Activated T-cell treated with anti-CD3 and anti-CD28 coated beads for 1 hour (primary cell): ENCODE results near the gene PSPN.

Experiments used
- DNase-seq: peaks from one replicate; pipeline ENCODE4 v3.0.0-alpha.2; 2020; ENCODE audit warnings: low read depth

The PSPN gene, protein sequence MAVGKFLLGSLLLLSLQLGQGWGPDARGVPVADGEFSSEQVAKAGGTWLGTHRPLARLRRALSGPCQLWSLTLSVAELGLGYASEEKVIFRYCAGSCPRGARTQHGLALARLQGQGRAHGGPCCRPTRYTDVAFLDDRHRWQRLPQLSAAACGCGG

DNA sequence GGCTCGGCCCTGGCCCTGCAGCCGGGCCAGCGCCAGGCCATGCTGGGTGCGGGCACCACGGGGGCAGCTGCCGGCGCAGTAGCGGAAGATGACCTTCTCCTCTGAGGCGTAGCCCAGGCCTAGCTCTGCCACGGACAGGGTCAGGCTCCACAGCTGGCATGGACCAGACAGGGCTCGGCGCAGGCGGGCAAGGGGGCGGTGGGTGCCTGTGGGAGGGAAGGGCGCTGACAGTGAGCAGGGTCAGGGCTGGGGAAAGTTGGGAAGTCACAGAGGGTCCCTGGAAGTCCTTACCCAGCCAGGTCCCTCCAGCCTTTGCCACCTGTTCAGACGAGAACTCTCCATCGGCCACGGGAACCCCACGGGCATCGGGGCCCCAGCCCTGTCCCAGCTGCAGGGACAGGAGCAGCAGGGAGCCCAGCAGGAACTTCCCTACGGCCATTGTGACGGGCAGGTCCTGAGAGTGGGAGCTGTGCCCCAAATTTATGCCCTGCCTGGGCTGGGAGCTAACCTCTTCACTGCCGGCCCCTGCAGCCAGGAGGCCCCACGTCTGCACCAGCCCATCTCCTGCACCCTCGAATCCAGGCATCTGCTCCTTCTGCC lies at the start of gene PSPN:
Gene PSPN (minus strand): TSS at position 523 of the 600 bp plus-strand sequence. CDS start 84 bp downstream, at position 439.
- DNase-seq, result no peak

DNA sequence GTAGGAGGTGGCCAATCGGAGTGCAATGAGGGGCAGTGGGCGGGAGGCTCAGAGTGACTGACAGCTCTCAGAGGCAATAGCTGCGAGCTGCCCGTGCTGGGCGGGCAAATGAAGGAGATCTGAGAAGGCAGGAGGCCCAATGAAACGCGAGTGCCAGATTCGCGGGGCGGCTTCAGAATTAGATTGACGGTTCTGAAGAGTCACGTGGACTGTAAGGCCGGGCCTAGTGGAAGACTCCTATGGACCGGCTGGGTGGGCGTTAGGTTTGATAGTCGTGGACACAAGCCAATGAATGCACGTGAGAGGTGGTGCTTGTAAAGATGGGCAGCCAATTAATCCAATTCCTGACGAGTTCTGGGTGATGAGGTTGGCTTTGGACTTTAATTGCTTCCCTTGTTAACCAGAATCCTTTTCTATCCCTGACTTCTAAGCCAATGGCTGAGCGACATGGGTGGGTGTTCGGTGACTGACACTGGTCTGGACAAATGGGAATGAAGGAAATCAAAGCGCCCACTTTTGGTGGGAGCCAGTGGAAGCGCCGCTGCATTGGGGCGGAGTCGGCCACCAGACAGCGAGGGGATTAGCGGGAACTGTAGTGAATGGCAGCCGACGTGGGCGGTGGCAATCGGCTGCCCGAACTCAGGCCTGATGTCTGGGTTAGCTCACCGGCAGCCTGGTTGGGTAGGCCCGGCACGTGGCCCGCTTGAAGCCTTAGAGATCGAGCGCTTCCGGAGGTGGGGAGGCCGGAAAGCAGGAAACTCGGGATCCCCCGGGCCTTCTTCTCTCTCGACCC lies 49.4 kb upstream of the PSPN start:
- peak; percentile 96 for DNase-seq

DNA sequence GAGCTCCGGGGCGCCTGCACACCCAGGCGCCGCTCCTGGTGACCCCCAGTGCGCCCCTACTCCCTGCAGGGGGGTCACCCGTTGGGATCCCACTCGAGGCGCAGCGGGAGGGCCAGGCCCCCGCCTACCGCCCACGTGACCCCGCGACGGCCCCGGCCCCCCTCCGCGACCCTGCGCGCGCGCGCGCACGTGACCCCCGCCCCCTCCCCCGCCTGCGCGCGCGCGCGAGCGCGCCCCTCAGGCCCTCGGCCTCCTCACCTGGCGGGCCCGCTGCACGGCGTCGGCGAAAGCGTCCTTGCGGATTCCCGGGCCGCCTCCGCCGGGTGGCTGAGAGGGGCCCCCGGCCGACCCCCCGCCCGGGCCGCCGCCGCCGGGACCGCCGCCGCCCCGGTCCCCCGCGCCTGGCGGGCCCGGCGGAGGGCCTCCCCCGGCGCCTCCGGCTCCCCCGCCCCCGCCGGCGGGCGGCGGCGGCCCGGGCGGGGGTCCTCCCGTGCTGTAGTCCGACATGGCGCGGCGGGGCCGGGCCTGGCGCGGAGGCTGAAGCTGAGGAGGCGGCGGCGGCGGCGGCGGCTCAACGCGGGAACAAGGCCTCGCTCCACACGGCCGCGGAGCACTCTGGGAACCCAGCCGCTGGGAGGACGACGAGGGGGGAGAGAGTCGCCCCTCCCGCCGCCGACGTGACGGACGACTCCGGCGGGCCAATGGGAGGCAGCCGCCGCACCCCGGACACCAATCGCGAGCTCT lies 48.6 kb upstream of the PSPN start, which contains the start of gene KHSRP:
Gene KHSRP (minus strand): TSS at position 617 of the 744 bp plus-strand sequence. CDS start 110 bp downstream, at position 507.
- DNase-seq, result no peak

DNA sequence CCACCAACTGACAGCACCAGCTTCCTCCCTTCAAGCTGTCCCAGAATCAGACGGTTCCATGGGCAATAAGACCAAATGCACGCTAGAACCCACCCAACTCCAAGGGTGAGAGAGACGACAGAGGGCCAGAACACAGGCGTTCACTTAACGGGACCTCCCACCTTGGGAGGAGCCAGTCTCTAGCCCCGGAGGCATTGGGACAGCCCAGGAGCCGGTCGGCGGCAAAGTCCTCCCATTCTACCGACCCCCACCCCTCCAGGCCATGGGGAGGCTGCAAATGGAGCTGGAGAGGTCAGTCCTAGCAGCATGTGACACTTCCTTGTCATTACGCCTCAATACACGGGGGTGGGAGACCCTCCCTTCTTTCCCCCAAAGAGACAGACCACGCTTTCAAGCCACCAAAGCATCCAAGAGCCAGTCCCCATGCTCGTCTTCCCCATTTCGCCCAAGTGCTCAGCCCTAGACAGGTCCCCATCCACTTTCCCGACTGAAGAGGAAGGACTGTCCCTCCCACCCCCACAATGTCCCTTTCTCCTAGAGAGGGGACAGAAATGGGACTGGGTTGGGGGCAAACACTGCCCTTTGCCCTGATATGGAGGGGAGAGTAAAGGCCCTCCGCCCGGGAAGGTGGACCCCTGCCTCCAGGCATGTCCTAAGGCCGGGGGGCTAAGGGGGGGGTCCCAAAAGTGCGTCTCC lies 47.9 kb upstream of the PSPN start:
- no peak for DNase-seq

DNA sequence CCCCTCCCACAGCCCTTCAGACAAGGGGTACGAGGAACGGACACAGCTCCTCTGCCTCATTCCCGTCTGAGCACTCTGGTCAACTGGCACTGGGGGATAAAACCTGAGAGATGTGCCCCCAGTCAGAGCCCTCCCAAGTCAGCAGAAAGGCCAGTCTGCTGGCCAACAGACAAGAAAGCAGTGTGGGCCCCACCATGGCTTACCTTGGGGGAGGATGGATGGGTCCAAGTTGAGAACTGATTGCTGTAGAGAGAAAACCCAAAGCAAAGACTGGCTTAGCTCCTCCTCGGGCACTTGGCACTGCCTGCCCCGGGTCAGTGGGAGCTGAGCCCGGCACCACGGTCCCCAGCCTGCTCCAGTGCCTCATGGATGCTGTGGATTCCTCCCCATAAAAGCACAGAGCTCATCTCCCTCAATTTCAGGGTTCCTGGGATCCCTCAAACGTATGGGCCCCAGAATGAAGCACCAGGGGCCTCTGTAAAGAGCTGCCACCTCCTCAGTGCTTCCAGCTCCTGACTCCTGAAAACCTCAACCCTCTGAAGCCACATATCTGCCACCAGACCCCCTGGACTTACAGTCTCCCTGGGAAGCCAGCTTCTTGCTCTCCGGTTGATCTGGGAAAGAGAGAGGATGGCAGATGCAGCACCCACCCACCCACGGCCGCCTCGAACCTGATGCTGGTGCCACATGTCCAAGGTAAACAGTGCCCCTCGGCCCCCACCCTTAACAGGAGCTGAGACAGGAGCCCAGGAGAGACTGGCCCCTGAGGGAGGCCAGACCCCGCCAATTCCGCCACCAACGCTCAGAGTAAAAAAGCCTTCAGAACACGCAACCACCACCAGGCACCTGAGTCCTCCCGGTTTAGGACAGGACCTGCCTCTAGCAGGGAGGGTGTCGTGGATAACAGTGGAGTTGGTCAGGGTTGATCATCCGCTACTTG lies 45.6 kb upstream of the PSPN start:
- no peak for DNase-seq

DNA sequence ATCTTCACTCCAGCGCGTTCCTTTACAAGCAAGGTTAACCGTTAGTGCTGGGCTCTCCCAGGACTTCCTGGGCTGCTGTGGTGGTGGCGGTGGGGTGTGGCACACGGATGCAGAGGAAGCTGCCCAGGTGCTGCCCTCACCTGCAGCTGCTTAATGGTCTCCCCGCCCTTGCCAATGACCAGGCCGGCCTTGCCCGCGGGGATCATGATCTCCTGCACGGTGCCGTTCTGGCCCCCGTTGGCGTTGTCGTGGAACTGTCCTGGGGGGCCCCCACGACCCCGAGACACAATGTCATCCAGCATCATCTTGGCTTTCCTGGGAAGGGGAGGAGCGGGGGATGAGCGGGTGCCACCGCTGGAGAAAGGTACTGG lies 42.8 kb upstream of the PSPN start:
- no peak for DNase-seq

DNA sequence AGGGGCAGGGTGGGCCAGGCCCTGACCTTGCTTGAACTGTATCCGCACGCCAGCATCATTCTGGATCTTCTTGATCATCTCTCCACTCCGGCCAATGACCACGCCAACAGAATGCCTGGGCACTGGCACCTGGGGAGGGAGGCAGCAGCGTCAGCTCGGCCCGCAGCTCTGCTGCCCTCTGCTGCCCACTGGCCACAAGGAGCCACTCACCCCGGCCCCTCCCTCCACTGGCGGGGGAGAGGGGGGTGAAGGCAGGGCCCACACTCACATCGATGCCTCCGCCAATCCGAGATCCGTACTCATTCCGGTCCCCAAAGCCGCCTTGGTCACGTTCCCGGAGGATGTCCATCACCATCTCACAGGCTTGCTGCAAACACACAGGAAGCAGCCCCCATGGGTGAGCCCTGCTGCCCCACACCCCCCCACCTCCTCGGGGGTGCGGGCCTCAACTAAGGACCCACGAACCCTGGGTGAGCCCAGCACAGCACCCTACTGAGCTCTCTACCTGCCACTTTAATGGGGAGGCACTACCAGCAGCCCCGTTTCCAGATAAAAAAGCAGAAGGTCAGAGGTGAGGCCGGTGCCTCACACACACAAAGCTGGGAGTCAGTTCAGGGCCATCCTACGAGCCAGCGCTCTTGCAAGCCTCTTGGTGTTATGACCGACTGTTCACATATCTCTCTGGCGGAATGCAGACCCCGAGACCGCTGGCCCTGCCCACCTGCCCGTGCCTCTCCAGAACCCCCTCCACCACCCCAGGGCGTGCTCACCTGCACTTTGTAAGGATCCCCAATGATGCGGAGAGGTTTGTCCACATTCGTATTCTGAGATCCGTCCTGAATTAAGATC lies 42.2 kb upstream of the PSPN start:
- no peak for DNase-seq

DNA sequence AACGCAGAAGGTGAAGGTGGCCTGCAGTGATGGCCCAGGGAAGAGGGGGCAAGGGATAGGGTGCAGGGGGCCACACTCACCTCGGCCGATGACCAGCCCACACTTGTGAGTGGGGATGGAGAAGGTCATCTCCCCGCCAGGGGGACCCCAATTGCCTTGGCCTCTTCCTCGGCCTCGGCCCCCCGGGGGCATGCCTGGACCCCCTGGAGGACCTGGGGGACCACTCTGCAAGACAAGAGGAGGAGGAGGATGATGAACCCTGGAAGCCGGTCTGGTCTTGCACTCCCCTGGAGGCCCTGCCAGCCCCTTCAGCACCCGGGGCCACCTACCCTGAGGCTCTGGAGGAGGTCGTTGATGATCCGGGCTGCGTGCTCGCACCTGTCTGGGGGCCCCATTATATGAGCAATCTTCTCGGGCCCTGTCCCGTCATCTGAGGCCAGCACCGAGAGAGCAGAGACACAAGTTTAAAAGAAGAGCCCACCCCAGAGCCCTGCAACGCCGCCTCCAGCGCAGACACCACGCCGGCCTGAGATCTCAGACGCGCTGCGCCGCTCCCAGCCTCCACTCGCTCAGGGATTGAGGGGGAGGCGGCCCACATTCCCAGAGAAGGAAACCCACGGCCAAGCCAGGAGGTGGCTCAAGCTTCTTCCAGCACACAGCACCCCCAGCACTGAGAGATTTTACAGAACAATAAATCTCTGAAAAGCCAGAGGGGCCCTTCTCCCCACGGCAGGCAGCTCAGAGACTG lies 41.1 kb upstream of the PSPN start:
- DNase-seq, result no peak

DNA sequence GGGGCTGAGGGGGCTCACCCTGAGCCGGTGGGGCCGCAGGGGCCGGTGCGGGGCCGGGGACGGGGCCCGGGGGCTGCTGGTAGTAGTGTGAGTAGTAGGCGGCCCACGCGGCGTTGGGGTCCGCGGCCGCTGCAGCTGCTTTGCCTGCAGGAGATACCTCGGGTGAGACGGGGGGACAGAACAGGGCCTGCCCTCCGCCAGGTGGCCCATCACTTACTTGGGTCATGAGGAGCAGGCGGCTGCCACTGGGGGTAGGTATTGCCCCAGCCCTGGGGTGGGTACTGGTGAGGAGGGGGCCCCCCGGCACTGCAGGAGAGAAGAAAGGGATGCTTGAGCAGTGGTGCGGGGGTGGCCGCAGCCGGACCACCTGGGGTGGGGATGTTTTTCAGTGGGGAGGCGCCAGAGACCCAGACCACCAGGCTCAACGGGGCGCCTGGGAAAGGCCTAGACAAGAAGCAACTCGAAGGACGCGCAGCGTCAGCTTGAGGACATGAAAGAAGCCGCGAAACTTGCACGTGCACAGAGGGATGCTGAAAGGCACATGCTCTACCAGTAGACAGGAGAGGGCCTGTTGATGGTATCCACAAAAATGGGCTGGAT lies 40.0 kb upstream of the PSPN start:
- DNase-seq, result no peak

DNA sequence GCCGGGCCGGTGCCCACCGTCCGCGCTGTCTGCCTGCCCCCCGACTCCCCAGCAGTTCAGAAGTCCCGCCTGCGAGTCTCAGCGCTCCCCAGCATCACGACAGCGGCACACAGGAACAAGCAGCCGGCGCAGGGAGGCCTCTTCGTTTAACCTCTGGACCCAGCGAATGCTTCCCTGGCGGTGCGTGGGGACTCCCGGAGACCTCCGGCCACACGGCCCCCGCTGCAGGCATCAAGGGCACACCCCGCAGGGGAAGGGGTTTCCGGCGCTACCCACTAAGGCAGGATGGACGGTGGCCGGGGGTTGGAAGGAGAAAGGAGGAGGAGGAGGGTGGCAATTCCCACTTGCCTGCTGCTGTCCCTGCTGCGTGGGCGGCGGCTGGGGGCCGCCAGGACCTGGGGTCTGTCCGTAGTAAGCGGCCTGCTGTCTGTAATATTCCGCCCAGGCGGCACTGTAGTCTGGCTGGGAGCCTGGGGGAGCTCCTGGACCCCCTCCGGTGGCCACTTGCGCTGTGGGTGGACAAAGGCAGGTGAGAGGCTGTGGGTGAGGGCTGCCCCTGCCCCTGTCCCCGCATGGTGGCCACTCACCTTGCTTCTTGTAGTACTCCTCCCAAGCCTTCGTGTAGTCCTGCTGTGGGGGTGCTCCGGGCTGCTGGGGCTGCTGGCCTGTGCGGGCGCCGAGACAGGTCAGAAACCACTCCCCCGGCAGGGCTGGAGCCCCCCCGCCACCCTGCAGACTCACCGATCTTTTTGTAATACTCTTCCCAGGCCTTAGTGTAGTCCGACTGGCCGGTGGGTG lies 39.3 kb upstream of the PSPN start:
- DNase-seq, result no peak

DNA sequence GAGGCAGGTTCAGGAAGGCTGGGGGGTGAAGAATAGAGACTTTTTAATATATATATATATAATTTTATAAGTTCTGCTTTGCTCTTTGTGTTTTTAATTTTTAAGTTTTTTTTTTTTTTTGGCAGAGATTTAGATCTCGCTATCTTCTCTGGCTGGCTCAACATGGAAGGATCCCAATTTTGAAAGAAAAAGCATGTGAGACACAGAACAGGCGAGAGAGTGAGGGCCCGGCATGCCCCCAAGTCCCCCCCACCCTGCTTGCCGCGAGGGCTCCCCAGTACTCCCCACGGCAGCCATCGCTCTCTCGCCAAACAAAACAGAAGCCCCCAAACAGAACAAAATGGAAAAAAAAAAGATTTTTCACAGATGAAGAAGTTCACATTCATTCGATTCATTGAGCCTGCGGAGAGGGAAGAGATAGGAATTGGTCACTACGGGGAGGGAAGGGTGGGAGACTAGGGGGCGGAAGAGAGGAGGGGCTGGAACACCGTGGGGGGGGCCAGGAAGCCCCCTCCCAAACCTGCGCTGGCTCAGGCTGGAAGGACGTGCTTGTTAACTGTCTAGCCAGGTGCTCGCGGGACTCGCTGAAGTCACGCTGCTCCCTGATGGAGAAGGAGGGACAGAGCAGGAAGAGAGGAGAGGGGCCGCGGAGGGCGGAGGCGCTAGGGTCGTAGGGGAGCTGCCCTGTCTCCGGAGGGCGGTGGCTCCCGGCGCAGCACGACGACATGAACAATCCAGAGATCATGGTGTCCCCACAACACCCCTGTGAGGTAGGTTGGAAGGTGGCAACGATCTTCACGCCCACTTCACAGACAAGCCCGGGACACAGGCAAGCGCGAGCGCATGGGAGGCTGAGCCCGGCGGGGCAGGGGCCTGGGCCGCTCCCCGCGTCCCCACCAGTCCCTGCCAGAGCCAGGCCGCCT lies 38.2 kb upstream of the PSPN start:
- DNase-seq, result no peak

DNA sequence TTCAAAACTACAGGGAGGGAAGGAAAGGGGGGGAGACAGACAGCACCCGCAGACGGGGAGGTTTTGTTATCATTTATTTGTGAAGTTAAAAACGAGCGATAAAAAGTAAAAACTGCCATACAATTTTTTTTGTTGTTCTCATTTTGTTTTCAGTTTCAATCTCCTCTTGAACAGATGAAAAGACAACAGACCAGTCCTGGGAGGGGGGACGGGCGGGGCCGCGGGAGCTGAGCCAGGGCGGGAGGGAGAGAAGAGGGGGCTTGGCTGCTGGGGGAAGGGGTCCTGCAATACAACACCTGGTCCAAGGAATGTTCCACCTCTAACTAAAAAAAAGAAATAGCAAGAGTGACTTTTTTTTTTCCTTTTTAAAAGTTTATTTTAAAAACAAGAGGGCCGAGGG lies 37.6 kb upstream of the PSPN start:
- no peak for DNase-seq

DNA sequence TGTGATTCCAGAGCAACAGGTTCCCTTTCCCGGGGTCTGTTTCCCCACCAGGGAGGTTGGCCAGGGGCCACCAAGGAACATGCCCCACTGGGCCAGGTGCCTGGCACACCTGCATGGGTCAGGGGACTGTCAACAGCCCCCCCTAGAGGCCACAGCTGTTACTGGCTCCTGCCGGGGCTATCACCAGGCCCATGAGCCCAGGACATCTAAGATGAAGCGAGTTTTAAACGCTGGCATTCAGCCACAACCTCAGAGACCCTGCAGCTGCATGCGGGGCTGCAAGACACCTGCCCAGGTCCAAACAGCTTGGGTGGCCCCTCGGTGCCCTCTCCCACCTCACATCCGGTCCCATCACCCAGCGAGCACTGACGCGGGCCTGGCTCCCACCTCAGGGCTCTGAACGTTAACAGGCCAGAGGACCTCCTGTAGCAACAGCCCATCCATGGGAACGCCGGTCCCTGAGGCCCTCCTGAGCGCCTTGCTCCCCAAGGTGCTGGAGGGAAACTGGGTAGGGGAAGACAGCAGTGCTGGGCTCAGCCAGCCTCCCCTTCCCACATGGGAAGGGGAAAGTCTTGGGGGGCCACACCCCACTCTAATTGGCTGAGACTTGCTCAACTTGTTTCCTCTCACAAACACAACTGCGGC lies 36.8 kb upstream of the PSPN start:
- peak; percentile 35 for DNase-seq

DNA sequence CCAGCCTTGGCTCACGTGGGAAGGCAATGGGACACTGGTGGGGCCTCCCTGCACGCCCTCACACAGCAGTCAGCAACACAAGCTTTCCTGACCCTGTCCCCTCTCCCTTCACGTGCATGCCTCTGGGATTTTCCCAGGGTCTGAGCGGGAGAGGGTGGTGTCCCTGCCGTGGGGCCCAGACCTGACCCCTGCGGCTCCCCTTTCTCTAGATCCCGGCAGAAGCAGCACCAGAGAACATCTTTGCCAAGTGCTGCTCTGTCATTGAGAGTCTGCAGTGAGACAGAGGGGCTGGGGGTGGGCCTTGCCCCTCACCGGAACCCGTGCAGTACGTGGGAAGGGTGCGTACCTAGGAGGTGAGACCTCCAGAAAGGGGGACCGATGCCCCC lies 36.3 kb upstream of the PSPN start:
- no peak for DNase-seq

DNA sequence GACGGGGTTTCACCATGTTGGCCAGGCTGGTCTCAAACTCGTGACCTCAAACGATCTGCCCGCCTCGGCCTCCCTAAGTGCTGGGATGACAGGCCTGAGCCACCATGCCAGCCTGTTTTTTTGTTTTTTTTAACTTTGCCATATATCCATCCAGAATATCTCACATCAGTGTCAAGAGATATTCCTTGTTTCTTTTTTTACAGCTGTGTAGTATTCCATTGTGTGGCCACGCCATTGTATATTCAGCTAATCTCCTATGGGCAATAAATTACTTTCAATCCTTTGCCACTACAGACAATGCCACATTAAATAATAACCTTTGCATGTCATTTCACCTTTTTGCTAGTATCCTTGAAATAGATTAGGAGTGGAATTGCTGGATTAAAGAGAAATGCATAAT lies 33.6 kb upstream of the PSPN start:
- no peak for DNase-seq

DNA sequence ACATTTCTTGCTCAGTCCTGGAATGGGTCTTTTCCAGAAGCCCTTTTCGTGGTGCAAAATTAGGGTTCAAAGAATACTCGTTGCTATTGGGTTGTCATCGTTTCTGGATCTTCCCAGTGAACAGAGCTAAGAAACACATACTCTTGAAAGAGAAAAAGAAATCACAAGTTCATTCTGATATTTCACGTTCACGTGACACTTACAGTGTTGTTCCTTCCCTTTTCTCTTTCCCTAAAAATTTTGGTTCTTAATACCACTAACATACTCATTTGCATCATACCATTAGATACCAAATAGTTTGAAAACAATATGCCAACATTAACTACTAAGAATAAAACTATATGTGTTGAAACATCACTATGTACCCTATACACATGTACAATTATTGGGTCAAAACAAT lies 30.7 kb upstream of the PSPN start:
- DNase-seq, result no peak
